Measurements from ENCODE around the gene PPP1R14C.

Gene PPP1R14C

GRCh38 chr6:150139533-150139932 is 3.3 kb upstream of the PPP1R14C start:
- DNase-seq = no peak

- DNase-seq = no peak
These were observed 2.4 kb upstream of the PPP1R14C start for GRCh38 chr6:150140236-150140969.

- no peak for DNase-seq
These were observed 661 bp upstream of the PPP1R14C start for GRCh38 chr6:150142097-150142669.

GRCh38 chr6:150143516-150144293 is 861 bp downstream of the PPP1R14C start:
- no peak for DNase-seq

- no peak for DNase-seq
These were observed 1.5 kb downstream of the PPP1R14C start for GRCh38 chr6:150144294-150144868.

- DNase-seq = no peak
These were observed 2.6 kb downstream of the PPP1R14C start for GRCh38 chr6:150145427-150145826.

GRCh38 chr6:150145830-150146229 is 3.0 kb downstream of the PPP1R14C start:
- DNase-seq = no peak

- DNase-seq = no peak
These were observed 3.6 kb downstream of the PPP1R14C start for GRCh38 chr6:150146436-150146835.

GRCh38 chr6:150149146-150149545 is 6.3 kb downstream of the PPP1R14C start:
- no peak for DNase-seq

GRCh38 chr6:150150458-150150820 is 7.6 kb downstream of the PPP1R14C start:
- DNase-seq = no peak

GRCh38 chr6:150150821-150151646 is 8.2 kb downstream of the PPP1R14C start:
- DNase-seq = no peak

GRCh38 chr6:150152891-150153876 is 10.3 kb downstream of the PPP1R14C start:
- DNase-seq = no peak

GRCh38 chr6:150153905-150154492 is 11.2 kb downstream of the PPP1R14C start:
- DNase-seq = no peak

GRCh38 chr6:150156460-150156859 is 13.6 kb downstream of the PPP1R14C start:
- DNase-seq = no peak

GRCh38 chr6:150157081-150157480 is 14.2 kb downstream of the PPP1R14C start:
- DNase-seq = no peak

GRCh38 chr6:150159757-150160156 is 16.9 kb downstream of the PPP1R14C start:
- DNase-seq = no peak

- DNase-seq = no peak
These were observed 21.1 kb downstream of the PPP1R14C start for GRCh38 chr6:150163970-150164369.

GRCh38 chr6:150165020-150165702 is 22.3 kb downstream of the PPP1R14C start:
- no peak for DNase-seq

- no peak for DNase-seq
These were observed 24.6 kb downstream of the PPP1R14C start for GRCh38 chr6:150167479-150167873.

- DNase-seq = no peak
These were observed 26.3 kb downstream of the PPP1R14C start for GRCh38 chr6:150169181-150169580.

All from activated naive CD4-positive, alpha-beta T cell treated with Interleukin-2 at 50 U/mL for 16 hours (primary cell).